T-helper 1 cell treated with Interleukin-12 subunit alpha and Interleukin-12 subunit beta and Interleukin-4 antibody, amounts not matched to agents 30 ng/mL and 1 ng/mL, for 36 hours (primary cell): ENCODE results near the gene NR2F1-AS1. TPM values are rescaled to one million over a fixed set of nuclear protein-coding genes. Genes with fewer than 3 reads are reported as not detected.

Source experiments
- intact Hi-C: fragments of 100-400 bp; cut with micrococcal nuclease; formaldehyde crosslinking; loops from one replicate; pipeline ENCODE4 v1.15.1; 2024
- total RNA-seq: library from RNA; stranded (reverse); gene quantifications from 2 replicates; pipeline ENCODE4 v1.2.3, GENCODE V29; 2022

NR2F1-AS1 gene
- total RNA-seq, 1 donor from 2014 or later = not detected

DNA sequence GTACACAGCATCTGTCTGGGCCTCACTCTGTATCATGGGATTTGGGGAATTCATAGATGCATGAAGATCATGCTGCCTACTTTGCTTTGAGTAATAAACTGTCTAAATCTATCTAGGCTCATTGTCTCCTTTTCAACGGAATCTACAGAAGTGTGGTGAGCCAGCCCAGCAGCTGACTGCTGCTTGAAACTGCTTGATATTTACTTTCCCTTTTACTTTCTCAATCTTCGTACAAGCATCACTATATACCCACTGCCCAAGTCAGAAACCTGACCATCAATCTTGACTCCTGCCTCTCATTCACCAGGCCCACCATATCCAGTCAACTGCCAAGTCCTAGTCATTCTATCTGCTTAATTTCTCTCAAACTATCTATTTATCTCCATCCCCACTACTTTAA lies 142.9 kb downstream of the NR2F1-AS1 start:
- intact Hi-C loops = no loop called here

DNA sequence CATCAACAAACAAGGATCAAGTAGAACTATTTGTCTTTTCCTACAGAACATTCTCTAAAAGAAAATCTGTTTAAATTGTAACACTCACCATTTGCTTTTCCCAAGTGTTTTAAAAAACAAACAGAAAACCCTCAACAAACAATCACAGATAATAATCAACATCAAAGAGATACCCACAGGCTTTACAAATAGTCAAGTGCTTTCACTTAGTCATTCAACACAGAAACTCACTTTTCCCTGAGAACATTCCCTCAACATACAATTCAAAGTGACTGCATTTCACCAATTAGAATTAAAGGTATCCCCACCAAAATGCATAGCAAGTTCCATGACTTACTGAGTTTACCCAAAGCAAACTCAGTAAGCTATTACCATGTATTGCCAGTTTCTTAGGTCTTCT lies 144.9 kb downstream of the NR2F1-AS1 start:
- intact Hi-C loops = no loop called here

DNA sequence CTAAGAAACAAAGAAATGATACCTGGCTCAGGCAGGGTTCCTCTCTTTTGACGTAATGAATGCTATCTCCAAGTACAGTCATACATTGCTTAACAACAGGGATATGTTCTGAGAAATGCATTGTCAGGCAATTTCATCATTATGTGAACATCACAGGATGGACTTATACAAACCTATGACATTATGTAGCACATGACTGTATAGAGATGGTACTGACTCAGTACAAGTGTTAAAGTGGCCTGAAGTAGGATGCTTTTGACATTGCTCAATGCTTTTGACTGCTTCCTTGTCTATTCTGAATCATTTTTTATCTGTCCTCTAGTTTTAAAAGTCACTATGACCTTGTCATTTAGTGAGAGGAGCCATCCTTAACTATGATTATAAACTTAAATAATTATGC lies 147.6 kb downstream of the NR2F1-AS1 start:
- intact Hi-C loops = no loop called here

DNA sequence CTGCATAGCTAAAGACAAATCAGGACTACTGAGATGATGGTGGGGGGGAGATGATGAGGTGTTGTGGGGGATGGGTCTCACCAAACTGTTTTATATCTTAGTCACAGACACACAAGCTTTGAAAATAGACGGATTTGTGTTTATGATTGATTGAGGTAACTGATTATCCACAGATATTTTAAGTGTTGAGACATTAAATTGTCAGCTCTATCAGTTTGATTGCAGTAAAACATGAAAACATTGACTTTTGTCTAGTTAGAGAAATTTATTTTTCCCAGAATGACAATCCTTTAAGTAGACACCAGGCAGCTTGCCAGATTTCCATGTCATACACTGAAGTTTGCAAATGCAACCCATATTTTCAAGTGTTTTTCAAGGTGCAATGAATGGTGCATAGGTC lies 149.8 kb downstream of the NR2F1-AS1 start:
- intact Hi-C loops = no loop called here

DNA sequence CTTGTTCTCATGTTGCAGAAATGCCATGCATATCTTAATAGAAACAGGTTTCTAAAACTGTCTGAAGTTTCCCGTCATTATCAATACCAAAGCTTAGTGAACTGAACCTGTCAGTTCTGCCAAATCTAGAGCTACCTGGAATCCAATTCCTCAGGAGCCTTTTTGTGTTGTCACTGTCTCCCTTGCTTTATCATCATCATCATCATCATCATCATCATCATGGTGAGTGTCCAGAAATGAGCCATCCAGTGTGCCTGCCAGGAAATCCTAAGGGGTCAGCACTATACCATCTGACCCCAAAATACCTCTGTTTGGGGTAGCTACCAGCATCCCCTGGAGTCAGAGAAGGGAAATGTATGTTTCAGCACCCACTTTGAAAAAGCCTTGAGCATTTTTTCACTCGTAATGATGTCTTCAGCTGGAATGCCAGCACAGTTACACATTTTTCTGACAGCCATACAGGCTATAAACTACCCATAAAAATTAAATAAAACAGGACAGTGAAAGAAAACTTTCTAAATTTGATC lies 150.3 kb downstream of the NR2F1-AS1 start:
- intact Hi-C loops = loop anchor here (1.0 kb wide), 1 partner anchor 44 kb away; no protein-coding TSS in a partner anchor

DNA sequence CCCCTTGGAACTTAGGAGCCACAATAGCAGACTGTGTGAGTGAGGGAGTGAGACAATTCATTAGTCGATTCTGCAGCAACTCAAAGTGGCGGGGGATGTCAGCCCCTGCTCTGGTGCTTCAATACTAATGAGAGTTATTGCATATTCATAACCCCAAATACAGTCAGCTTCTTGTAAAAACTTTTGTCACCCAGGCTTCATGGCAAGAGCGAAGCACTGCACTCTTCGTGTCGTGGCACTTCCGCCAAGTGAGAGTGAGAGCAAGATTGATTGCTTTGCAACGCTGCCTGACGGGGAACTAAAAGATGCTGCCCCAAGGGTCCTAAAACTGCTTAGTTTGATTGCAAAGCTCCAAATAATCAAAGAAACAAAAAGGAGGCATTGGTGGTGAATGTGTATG lies 150.9 kb downstream of the NR2F1-AS1 start:
- intact Hi-C loops = loop anchor here (1.0 kb wide), 1 partner anchor 44 kb away; no protein-coding TSS in a partner anchor

DNA sequence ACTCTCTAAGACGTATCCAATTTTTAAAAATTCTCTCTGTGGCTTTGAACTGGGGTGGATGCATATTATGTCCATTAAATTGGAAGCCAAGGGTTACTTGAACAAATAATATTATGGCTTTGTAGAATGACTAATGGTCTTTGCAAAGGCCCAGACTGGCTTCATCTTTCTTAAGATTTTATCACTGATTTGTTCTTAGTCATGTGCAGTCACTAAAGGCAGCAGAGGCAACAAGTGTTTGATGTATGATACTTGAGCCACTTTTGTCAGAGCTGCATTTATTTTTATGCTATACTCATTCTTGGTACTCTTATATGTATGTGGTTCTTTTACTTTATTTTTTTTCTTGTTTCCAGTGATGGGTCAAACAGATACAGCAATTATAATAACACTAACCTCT lies 152.2 kb downstream of the NR2F1-AS1 start:
- intact Hi-C loops = no loop called here

DNA sequence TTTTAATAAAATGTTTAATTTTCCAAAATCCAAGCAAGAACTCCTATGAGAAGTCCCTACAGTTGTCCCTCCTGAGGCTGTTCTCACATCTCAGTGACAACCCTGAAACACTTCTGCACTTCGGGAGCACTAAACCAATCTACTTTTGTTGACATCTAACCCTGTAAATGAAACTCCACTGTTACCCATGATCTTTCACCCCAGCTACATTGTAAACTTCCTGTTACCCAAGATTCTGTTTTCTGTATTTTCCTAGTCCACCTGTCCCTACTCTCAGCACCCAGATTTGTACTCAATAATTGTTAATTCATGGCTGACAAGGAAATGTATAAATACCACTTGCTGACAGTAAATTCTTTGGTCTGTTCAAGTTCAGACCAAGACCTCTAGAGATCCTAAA lies 153.7 kb downstream of the NR2F1-AS1 start:
- intact Hi-C loops = no loop called here

DNA sequence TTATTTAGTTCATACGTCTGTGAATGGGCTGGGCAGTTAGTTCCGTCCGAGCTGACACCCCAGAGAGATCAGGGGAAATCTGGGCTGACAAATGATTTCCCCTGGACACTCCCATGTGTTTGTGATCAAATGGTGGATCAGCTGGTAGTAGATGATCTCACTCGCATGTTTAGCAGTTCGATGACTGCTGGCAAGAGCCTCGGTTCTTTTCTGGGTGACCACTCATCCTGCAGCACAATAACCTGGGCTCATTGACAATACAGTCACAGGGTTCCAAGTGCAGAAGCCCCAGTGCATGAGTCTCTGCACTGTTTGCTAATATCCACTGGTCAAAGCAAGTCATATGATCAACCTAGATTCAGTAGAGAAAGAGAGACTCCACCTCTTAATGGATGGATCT lies 155.9 kb downstream of the NR2F1-AS1 start:
- intact Hi-C loops = no loop called here

DNA sequence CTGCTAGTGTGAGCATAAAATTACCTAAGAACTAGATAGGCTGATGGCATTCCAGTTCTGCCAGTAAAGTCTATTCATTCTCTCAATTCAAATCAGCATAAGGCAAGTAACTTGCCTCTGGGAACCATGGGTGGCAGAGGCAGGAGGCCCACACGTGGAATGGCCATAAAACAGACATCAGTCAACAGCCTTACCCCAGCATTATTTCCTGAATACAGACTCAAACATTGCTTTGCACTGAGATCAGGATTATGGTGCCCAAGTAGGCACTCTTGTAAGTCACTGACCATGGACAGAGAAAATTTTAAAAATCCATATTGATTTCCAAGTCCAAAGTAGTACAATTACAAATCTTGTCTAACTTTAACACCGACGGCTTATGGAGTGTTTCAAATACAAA lies 157.7 kb downstream of the NR2F1-AS1 start:
- intact Hi-C loops = no loop called here

DNA sequence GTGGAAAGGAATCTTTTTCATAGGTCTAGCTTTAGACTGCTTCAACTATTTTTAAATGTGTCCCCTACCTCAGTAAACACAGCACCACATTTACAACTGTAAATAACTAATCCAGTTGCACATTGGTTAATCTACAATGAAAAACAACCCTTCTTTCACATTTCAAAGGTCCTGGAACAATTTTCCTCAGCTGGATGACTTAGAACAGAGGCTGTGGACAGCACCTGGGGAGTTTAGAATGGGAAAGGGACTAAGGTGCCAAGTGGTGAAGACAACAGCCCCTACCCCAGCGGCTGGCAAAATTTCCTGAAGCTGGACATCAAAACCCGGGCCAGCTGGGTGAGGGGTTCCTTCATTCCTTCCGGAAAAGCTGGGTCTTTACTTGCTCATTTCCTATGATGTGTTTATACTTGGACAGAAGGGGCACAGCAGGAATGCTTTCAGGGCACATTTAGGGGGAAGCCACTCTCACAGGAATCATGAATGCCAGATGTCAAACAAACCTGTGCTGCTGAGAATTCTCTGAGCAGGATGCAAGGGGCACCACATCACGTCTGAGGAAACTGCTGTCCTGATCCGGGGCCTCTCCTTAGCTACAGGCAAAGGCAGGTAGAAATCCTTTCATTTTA lies 158.3 kb downstream of the NR2F1-AS1 start:
- intact Hi-C loops = no loop called here

DNA sequence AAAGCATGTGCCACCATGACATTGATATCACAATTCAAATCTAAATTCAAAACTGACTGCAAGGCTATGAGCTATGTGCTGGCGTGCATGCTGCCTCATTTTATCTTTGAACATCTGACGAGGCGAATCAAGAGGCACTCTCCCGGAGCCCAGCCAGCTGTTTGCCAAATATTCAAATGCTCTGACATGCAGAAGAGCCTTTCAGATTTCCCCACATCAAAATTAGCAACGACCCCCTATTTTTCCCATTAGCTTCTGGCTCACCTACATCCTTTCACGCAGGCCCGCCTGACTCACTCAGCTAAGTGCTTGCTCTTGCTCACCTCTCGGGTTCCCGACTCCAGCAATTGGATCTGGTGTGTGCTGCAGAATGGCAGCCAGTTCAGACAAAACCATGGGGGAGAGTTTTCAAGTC lies 159.0 kb downstream of the NR2F1-AS1 start:
- intact Hi-C loops = no loop called here

DNA sequence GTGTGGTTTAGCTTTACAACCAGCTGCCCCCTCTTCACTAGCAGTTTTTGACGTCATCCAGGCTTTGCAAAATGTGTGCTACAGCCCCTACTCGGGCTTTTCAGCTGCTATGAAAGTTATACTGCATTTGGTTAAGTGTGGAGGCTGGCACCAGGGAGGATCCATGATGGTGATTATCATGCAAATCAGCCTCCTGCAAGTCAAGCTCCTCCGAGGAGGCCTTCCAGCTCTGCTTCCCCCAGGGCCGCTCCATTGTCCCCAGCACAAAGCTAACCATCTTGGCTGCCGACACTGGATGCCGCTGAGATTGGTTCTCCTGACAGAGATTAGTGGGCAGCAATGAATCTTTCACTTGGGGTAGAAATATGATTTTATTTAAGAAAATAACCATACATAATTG lies 159.6 kb downstream of the NR2F1-AS1 start:
- intact Hi-C loops = no loop called here

DNA sequence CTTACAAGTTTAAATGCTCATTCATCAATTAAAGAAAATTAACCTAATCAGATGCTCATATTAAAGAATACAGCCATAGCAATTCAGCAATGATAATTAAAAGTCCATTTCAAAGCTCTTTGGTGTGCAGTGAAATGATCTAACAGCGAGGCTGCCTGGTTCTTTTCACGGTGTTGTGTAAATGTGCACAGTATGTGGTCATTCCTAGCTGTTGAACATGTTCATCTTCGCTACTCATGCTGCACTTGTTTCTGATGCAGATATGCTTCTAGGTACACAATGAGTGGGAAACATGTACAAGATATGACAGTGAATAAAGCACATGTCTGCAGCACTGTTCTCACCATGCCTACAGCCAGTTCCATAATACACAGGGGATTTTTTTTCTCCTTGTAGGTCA lies 163.5 kb downstream of the NR2F1-AS1 start:
- intact Hi-C loops = no loop called here

DNA sequence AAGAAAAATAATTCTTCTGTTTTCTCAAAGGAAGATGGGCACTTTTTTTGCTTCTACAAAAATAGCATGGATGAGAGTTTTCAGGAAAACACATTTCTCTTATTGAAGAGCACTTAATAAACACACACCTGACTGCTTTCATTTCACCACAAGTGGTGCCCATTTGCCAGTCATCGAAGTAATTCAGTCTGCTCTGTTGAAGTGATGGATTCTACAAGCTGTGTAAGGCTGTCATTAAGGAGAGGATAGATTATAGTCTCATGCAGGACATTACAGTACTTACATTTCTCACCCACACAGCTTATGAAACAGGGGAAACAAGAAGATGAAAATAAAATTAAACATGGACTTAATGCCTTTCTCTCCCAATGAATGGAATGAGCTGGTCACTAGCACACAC lies 165.2 kb downstream of the NR2F1-AS1 start:
- intact Hi-C loops = no loop called here

DNA sequence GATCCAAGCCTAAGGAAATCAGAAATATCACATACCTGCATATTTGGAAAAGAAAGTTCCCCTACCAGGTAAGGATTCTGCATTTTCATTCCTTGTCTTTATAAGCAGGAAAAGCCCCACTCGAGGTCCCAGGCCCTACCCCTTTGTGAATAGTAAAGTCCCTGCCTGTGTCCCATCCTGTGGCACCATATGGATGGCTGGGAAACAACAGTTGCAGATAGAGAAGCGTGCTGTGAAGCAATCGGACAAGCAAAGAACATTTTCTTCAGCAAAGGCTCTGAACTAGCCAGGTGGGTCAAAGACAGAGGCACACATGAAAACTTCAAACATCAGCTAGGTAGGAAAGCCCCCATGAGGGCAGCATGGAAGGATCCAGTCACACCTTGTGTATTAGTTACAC lies 169.3 kb downstream of the NR2F1-AS1 start:
- intact Hi-C loops = no loop called here

DNA sequence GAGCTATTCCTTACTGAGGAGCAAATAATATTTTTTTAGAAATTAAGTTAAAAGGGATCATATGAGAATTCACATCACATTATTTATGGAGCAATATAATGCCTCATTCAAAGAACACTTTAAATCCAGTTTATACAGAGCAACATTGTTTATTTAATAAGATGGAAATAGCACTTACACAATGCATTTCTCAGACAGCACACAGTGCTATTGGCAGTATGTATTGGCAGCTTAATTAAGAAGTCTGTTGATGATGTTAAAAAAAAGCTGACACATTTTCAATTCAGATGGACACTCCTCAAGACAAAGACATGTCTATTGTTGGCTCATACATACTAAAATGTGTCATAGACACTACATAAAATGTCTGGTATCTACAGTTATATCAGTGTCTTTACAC lies 171.3 kb downstream of the NR2F1-AS1 start:
- intact Hi-C loops = no loop called here

DNA sequence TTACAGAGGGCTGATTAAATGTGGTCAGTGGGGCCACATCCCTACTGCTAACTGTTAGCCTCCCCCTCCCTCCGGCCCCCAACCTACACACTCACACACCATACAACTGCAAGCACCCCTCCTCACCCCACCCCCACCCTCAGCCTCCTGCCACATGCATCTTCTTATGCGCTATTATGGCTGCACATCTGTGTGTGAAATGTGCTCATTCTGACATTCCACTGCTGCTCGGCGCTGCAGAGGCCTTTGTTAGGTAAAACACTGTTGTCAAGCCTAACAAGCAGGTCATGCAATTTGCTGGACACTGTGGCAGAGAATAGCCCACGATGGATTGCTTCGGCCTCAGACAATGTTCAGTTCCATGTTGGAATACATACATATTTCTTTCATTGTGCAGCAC lies 173.6 kb downstream of the NR2F1-AS1 start:
- intact Hi-C loops = no loop called here

DNA sequence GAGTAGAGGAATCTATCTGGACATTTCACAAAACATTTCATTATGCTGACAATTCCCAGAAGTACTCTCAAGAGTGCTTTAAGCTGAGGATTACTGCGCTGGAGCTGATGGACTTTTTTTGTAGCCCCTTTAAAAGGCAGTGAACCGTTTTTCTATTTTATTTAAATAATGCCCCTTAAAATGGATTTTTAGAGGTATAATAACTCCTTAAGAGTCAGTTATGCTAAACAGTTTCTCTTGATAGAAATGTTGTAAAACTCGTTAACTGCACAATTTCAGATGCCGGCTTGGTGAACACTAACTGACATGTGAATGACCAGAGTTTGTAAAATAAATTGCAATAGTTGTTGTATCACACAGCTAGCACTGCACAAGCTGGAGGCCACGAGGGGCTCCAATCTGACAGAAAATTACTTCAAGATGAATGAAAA lies 174.0 kb downstream of the NR2F1-AS1 start:
- intact Hi-C loops = no loop called here

DNA sequence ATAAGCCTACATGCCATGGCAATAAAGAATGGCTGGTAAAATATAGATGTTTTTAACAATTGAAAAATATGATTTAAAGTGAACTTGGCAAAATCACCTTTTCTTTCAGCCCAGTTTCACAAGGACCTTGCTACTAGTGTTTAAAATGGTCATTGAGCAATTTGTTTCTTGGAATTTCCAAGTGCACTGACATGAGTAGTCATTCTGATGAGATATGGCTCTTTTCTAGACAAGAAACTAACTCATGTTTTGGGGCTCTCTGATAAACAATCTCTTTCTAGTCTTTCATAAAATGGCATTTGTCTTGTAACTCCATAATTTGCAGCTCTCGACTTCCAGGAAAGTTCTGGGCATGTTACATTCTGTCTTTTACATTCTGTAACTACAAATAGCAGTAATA lies 176.8 kb downstream of the NR2F1-AS1 start:
- intact Hi-C loops = no loop called here

DNA sequence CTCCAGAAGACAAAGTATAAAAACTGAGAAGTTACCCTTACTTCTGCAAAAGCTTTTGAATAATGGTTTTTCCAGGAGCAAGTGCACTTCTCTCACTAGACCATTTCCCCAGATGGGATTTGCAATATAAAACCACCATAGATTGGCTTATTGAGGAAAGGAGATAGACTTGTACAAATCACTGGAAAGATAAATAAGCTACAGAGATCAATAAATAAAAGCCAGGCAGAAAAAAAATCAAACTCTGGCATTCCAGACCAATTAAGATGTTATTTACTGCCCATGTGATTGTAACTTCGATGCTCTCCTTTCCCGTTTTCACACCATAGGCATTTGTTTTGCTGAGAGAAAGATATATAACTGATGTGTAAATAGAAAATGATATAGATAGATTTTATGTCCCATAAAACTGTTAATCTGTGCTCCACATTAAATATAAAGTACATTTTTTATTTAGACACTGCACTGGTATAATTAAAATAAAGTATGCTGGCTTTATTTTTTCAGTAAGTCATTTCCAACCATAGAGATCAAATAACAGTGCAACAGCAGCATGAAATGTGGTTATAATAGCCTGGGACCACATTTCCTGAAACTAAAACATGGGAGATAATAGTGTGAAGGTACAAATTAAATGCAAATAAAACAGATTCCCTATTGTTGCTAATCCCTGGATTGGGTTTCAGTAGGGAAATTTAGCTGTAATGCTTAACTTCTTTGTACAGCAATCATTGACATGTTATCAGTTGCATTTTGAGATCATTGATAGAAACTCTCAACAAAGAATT lies 177.7 kb downstream of the NR2F1-AS1 start:
- intact Hi-C loops = no loop called here

DNA sequence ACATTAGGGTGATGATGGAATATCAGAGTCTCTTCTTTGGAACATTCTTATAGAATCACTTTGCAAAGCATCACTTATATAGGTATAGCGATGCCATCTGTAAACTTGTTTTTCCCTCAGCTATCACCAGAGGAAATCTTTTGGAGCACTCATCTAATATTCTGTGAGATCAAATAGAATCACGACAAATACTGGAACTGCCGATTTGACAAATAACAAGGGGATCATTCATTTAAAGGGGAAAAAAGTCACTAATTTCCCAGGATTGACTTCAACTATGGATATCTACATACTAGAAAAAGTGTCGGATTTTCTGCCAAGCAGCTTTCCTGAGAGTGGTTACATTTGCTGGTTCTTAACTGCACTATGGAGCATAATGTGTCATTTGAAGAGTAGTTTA lies 178.6 kb downstream of the NR2F1-AS1 start:
- intact Hi-C loops = no loop called here
